Mucosa of stomach (tissue), 1 donor: Measurements from ENCODE around the gene RNASE3.

ENCODE experiments used
- H3K27me3 ChIP-seq: one replicate; pipeline ENCODE4 v1.7.0; 2013; ENCODE audit warnings: mild to moderate bottlenecking, low read length; ENCODE audit not compliant: control insufficient read depth, insufficient read depth
- H3K36me3 ChIP-seq: one replicate; pipeline ENCODE4 v1.7.0; 2013; ENCODE audit warnings: low read length; ENCODE audit not compliant: control insufficient read depth, insufficient read depth
- H3K4me1 ChIP-seq: one replicate; pipeline ENCODE4 v1.7.0; 2013; ENCODE audit warnings: mild to moderate bottlenecking, low read length; ENCODE audit not compliant: control insufficient read depth, insufficient read depth
- H3K4me3 ChIP-seq: one replicate; pipeline ENCODE4 v1.7.0; 2013; ENCODE audit warnings: low read length
- H3K9ac ChIP-seq: one replicate; pipeline ENCODE4 v1.7.0; 2013; ENCODE audit warnings: mild to moderate bottlenecking, low read length, moderate library complexity
- H3K9me3 ChIP-seq: one replicate; pipeline ENCODE4 v1.7.0; 2013; ENCODE audit warnings: mild to moderate bottlenecking, low read length, moderate library complexity; ENCODE audit not compliant: control insufficient read depth
- donor health status: Pancreatic carcinoma.

RNASE3 gene

DNA sequence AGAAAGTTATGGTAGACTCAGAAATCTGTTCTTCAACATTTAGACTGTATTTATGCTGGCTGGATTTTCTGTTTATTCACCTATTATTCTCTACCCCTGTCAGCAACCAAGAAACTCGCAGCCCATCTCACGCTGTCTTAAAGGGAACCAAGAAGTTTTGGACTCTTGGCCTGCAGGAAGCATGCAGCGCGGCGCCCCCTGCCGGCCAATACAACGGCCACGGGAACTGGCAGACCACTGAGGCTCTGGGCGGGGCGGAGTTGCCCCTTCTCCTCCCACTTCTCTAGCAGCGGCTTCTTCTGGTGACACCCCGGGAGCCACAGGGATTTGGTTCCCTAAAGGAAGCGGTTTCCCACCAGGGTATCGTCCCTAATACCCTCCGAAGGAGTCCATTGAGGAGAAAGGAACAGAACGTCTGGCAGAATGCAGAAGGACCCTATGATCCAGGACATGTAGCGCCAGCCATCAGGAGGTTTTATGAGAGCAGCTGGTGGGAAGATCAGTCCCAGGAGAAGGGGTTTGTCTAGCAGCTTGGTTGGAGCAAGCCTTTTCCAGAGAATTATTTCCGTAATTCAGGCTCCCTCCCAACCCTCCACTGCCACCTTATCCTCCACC is 43.1 kb downstream of the RNASE3 start:
- H3K9ac ChIP-seq = no peak overlapping the region
- no peaks in the 10 kb centered on the region for H3K36me3 ChIP-seq
- H3K4me3 ChIP-seq = no peak overlapping the region
- peaks cover 3% of the 10 kb centered on the region for H3K27me3 ChIP-seq
- H3K4me1 ChIP-seq = no peaks in the 10 kb centered on the region
- H3K9me3 ChIP-seq = no peaks in the 10 kb centered on the region

DNA sequence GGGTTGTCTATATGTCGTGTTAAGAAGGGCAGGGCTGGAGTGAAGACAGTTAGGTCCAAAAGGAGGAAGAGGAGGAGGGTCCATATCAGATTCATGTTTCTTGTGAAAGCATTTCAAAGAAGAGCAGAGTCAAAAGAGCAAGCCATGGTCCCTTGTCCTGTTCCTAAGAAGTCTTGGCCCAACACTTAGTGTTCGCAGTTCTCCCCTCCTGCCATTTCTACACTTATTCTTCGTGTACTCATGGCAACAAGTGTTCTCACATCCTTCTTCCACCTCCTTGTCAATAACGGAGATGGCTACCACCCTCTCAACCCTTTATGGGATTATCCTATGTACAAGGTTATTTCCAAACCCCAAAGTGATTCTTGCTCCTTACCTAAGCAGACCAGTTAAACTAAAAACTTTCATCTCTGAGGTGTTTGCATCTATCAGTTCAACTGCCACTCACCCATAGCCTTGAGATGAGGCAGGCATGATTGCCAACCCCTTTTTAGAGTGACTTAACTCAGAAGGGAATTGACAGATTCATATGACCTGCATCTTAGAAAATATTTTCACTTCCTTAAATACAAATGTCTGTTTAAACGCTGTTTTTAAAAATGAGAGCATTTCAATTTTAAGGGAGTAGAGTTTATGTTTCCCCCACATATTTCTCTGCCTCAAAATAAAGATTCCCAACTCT is 44.3 kb downstream of the RNASE3 start:
- no peaks in the 10 kb centered on the region for H3K36me3 ChIP-seq
- H3K27me3 ChIP-seq = peaks cover 3% of the 10 kb centered on the region
- H3K4me1 ChIP-seq = no peaks in the 10 kb centered on the region
- H3K9me3 ChIP-seq = no peaks in the 10 kb centered on the region
- no peak overlapping the region for H3K9ac ChIP-seq
- no peak overlapping the region for H3K4me3 ChIP-seq
